ENCODE data around the gene ALPL.

DNA sequence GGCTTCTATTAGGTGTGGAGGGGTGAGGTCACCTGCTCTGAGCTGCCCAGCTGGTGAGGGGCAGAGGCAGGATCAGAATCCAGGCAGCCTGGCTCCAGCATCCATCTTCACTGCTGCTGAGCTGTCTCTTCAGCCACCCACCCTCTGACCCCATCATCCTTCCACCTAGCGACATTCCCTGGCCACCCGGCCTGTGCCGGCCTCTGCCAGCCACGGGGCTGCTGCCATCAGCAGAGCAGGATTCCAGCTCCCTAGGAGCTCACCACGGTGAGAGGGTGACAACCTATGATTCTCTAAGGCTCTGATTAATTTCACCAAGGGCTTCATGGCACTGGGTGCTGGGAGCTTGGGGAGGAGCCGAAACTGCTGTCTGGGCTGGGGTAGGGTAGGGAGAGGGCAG lies 32.1 kb downstream of the ALPL start:
- TF ChIP-seq POLR2A (IDR thresholded peaks at IDR 0.05): no peak
- TF ChIP-seq, protein P1, sequence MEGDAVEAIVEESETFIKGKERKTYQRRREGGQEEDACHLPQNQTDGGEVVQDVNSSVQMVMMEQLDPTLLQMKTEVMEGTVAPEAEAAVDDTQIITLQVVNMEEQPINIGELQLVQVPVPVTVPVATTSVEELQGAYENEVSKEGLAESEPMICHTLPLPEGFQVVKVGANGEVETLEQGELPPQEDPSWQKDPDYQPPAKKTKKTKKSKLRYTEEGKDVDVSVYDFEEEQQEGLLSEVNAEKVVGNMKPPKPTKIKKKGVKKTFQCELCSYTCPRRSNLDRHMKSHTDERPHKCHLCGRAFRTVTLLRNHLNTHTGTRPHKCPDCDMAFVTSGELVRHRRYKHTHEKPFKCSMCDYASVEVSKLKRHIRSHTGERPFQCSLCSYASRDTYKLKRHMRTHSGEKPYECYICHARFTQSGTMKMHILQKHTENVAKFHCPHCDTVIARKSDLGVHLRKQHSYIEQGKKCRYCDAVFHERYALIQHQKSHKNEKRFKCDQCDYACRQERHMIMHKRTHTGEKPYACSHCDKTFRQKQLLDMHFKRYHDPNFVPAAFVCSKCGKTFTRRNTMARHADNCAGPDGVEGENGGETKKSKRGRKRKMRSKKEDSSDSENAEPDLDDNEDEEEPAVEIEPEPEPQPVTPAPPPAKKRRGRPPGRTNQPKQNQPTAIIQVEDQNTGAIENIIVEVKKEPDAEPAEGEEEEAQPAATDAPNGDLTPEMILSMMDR (IDR thresholded peaks at IDR 0.05): no peak

Data from uterus (tissue), 2 donors.